Astrocyte (in vitro differentiated cells and primary cell): Measurements from ENCODE around the gene PDSS1. TPM values are rescaled to one million over a fixed set of nuclear protein-coding genes. Genes with fewer than 3 reads are reported as not detected.

Experiments
- DNase-seq: peaks from one replicate; pipeline ENCODE4 v3.0.0-alpha.2; 2010; ENCODE audit warnings: low read depth
- FAIRE-seq: peaks from 2 replicates; lab custom pipeline; 2011; peaks lifted over from hg19 to GRCh38; lab: Jason Lieb, UNC
- H2AFZ ChIP-seq: 2 replicates; pipeline ENCODE4 v1.6.0; 2012; ENCODE audit warnings: low read depth, low read length, inconsistent platforms
- H3K27ac ChIP-seq: 2 replicates; pipeline ENCODE4 v1.5.1; 2011; ENCODE audit warnings: low read depth, low read length, inconsistent platforms
- H3K27me3 ChIP-seq: 2 replicates; pipeline ENCODE4 v1.6.0; 2011; ENCODE audit warnings: low read length, inconsistent platforms; ENCODE audit not compliant: insufficient read depth
- H3K36me3 ChIP-seq: 2 replicates; pipeline ENCODE4 v1.5.1; 2011; ENCODE audit warnings: low read length, inconsistent platforms; ENCODE audit not compliant: insufficient read depth
- H3K4me1 ChIP-seq: 2 replicates; pipeline ENCODE4 v1.5.1; 2011; ENCODE audit warnings: low read length, inconsistent platforms; ENCODE audit not compliant: insufficient read depth
- H3K4me2 ChIP-seq: 2 replicates; pipeline ENCODE4 v1.6.0; 2012; ENCODE audit warnings: low read length, inconsistent platforms
- H3K4me3 ChIP-seq: 2 replicates; pipeline ENCODE4 v1.5.1; 2011; ENCODE audit warnings: low read depth, mild to moderate bottlenecking, low read length, inconsistent platforms; ENCODE audit not compliant: insufficient read depth
- H3K79me2 ChIP-seq: 2 replicates; pipeline ENCODE4 v1.6.0; 2012; ENCODE audit warnings: mild to moderate bottlenecking, low read length, inconsistent platforms; ENCODE audit not compliant: insufficient read depth
- H3K9ac ChIP-seq: 2 replicates; pipeline ENCODE4 v1.6.0; 2012; ENCODE audit warnings: mild to moderate bottlenecking, low read length, inconsistent platforms
- H3K9me3 ChIP-seq: 2 replicates; pipeline ENCODE4 v1.5.1; 2012; ENCODE audit warnings: low read depth, mild to moderate bottlenecking, low read length, inconsistent platforms; ENCODE audit not compliant: insufficient read depth
- H4K20me1 ChIP-seq: 2 replicates; pipeline ENCODE4 v1.6.0; 2012; ENCODE audit warnings: low read length, inconsistent platforms; ENCODE audit not compliant: insufficient read depth
- H3K27ac Mint-ChIP-seq: one replicate; pipeline ENCODE4 v1.8.0; 2021; ENCODE audit warnings: mild to moderate bottlenecking, mixed read lengths; ENCODE audit not compliant: unreplicated experiment
- H3K27me3 Mint-ChIP-seq: one replicate; pipeline ENCODE4 v1.8.0; 2021; ENCODE audit warnings: low read depth, mixed read lengths; ENCODE audit not compliant: unreplicated experiment
- H3K36me3 Mint-ChIP-seq: one replicate; pipeline ENCODE4 v1.8.0; 2021; ENCODE audit warnings: low read depth, mixed read lengths; ENCODE audit not compliant: unreplicated experiment
- H3K4me1 Mint-ChIP-seq: one replicate; pipeline ENCODE4 v1.8.0; 2021; ENCODE audit warnings: low read depth, mixed read lengths; ENCODE audit not compliant: unreplicated experiment
- H3K4me3 Mint-ChIP-seq: one replicate; pipeline ENCODE4 v1.8.0; 2021; ENCODE audit warnings: mild to moderate bottlenecking, moderate library complexity, mixed read lengths; ENCODE audit not compliant: unreplicated experiment
- H3K9me3 Mint-ChIP-seq: one replicate; pipeline ENCODE4 v1.8.0; 2021; ENCODE audit warnings: mild to moderate bottlenecking, mixed read lengths; ENCODE audit not compliant: unreplicated experiment
- EZH2 ChIP-seq: IDR thresholded peaks from 2 replicates; pipeline ENCODE4 v1.6.1; 2012; ENCODE audit warnings: mild to moderate bottlenecking, low read length, inconsistent platforms; ENCODE audit not compliant: insufficient read depth
- total RNA-seq: library from RNA; stranded (reverse); gene quantifications from 2 replicates; pipeline ENCODE4 v1.2.1, GENCODE V29; 2021
- TF ChIP-seq, protein P1 (sequence below): IDR thresholded peaks from 2 replicates; pipeline ENCODE4 v1.5.1; 2011; ENCODE audit warnings: low read depth, mild to moderate bottlenecking, inconsistent platforms, low read length, moderate library complexity; ENCODE audit not compliant: insufficient read depth

Gene PDSS1
- total RNA-seq, 1 donor from 2014 or later: 9.6 TPM

DNA sequence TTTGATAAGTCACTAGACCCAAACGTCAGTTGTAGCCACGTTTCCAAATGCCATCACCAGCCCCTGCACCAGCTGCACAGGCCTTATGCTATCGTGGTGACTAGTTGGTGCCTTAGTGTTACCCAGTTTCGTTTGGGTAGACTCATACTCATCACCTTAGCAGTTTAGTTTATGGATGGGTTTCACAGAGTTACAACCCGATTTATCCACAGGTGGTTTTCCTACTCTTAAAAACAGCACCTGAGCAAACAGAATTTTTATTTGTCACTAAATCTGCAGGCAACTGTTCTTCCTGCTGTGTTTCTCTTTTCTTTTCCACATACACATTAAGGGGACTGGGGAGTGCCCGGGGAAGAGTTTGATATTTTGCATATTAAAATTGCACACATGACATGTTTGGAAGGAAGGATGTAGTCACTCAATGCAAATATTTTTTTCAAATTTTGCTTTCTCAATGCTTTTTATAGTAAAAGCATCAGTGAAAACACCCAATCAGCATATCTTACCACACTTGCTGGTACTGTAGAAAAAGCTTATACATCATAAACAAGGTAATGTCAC lies 41.6 kb downstream of the PDSS1 start:
- no peak overlapping the region for H3K4me3 Mint-ChIP-seq
- H3K4me1 Mint-ChIP-seq: peaks cover 16% of the 10 kb centered on the region
- no peaks in the 10 kb centered on the region for H3K9me3 Mint-ChIP-seq
- H3K27me3 ChIP-seq: no peaks in the 10 kb centered on the region
- H3K27ac Mint-ChIP-seq: no peak overlapping the region
- no peaks in the 10 kb centered on the region for H3K27me3 Mint-ChIP-seq
- no peak for TF ChIP-seq EZH2
- TF ChIP-seq, protein P1, sequence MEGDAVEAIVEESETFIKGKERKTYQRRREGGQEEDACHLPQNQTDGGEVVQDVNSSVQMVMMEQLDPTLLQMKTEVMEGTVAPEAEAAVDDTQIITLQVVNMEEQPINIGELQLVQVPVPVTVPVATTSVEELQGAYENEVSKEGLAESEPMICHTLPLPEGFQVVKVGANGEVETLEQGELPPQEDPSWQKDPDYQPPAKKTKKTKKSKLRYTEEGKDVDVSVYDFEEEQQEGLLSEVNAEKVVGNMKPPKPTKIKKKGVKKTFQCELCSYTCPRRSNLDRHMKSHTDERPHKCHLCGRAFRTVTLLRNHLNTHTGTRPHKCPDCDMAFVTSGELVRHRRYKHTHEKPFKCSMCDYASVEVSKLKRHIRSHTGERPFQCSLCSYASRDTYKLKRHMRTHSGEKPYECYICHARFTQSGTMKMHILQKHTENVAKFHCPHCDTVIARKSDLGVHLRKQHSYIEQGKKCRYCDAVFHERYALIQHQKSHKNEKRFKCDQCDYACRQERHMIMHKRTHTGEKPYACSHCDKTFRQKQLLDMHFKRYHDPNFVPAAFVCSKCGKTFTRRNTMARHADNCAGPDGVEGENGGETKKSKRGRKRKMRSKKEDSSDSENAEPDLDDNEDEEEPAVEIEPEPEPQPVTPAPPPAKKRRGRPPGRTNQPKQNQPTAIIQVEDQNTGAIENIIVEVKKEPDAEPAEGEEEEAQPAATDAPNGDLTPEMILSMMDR: no peak
- H3K79me2 ChIP-seq: no peaks in the 10 kb centered on the region
- H3K4me2 ChIP-seq: no peak overlapping the region
- no peak overlapping the region for H3K9ac ChIP-seq
- peak overlapping the region; percentile 82 for H3K27ac ChIP-seq
- no peaks in the 10 kb centered on the region for H3K9me3 ChIP-seq
- H2AFZ ChIP-seq: no peak overlapping the region
- no peaks in the 10 kb centered on the region for H4K20me1 ChIP-seq
- DNase-seq (no peak), FAIRE-seq (no peak)
- peaks cover 31% of the 10 kb centered on the region for H3K36me3 ChIP-seq
- H3K36me3 Mint-ChIP-seq: peaks cover 8% of the 10 kb centered on the region
- no peak overlapping the region for H3K4me3 ChIP-seq
- peaks cover 5% of the 10 kb centered on the region for H3K4me1 ChIP-seq

DNA sequence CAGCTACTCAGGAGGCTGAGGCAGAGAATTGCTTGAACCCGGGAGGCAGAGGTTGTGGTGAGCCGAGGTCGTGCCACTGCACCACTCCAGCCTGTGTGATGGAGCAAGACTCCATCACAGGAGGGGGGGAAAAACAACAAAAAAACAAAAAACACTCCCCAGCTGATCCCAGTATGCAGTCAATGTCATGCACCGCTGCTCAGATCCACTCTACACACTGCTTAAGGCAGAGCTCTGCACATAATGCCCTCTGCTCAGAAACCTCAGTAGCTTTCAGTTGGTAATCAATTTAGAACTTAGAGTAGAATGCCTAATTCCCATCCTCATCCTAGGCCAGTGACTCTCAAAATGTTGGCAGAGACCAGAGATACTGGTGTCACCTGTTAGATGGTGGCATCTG lies 43.9 kb downstream of the PDSS1 start:
- Histone ChIP-seq H3K4me1 (peaks cover 2% of the 10 kb centered on the region), H4K20me1 (no peaks in the 10 kb centered on the region), H3K9me3 (no peaks in the 10 kb centered on the region), H3K9ac (no peak overlapping the region), H3K79me2 (no peaks in the 10 kb centered on the region), H3K36me3 (peaks cover 29% of the 10 kb centered on the region), H3K27me3 (no peaks in the 10 kb centered on the region), H2AFZ (no peak overlapping the region), H3K27ac (no peak overlapping the region), H3K4me2 (no peak overlapping the region), H3K4me3 (no peak overlapping the region)
- TF ChIP-seq, protein P1: no peak
- no peak for TF ChIP-seq EZH2
- no peak overlapping the region for H3K4me3 Mint-ChIP-seq
- no peaks in the 10 kb centered on the region for H3K9me3 Mint-ChIP-seq
- no peak for DNase-seq
- no peak for FAIRE-seq
- H3K27me3 Mint-ChIP-seq: no peaks in the 10 kb centered on the region
- peaks cover 12% of the 10 kb centered on the region for H3K4me1 Mint-ChIP-seq
- peaks cover 6% of the 10 kb centered on the region for H3K36me3 Mint-ChIP-seq
- no peak overlapping the region for H3K27ac Mint-ChIP-seq

DNA sequence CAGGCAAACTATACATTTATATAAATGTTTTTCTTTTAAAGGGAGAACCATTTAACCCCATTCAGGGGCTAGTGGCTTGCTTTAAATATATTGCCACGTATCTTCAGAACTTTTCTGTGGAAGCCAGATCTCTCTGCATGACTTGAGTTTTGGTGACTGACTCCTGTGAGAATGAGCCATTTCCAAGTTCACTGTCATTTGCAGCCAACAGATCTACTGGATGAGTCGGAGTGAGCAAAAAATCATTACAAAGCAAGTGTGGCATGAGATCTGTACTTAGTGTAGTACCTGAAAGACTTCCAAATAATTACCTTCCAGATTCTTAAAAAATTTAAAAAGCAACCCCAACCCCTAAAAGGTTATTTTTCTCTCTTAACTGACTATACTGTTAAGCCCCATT lies 45.6 kb downstream of the PDSS1 start:
- Histone ChIP-seq H3K27me3 (no peaks in the 10 kb centered on the region), H3K36me3 (peaks cover 28% of the 10 kb centered on the region), H4K20me1 (no peaks in the 10 kb centered on the region), H3K9ac (no peak overlapping the region), H3K4me1 (peaks cover 2% of the 10 kb centered on the region), H3K79me2 (no peaks in the 10 kb centered on the region), H3K4me3 (no peak overlapping the region), H3K4me2 (no peak overlapping the region), H3K9me3 (no peaks in the 10 kb centered on the region), H3K27ac (no peak overlapping the region), H2AFZ (no peak overlapping the region)
- no peak overlapping the region for H3K27ac Mint-ChIP-seq
- TF ChIP-seq EZH2: no peak
- TF ChIP-seq, protein P1: no peak
- H3K4me1 Mint-ChIP-seq: peaks cover 7% of the 10 kb centered on the region
- H3K27me3 Mint-ChIP-seq: no peaks in the 10 kb centered on the region
- H3K9me3 Mint-ChIP-seq: no peaks in the 10 kb centered on the region
- FAIRE-seq (no peak), DNase-seq (no peak)
- H3K36me3 Mint-ChIP-seq: peaks cover 6% of the 10 kb centered on the region
- H3K4me3 Mint-ChIP-seq: no peak overlapping the region
